PC-3 (cell line): ENCODE data around the gene MSI1.

Experiments
- CTCF ChIP-seq: fragments of 300-600 bp; sonication (generic); conservative IDR thresholded peaks from 2 replicates; pipeline ENCODE4 v1.5.1; 2017; ENCODE audit warnings: antibody characterized with exemption, low read depth, mild to moderate bottlenecking, low read length
- EZH2 ChIP-seq: fragments of 300-600 bp; sonication (generic); IDR thresholded peaks from one replicate; pipeline ENCODE4 v1.6.1; 2017; ENCODE audit warnings: antibody characterized with exemption, mild to moderate bottlenecking, low read length; ENCODE audit not compliant: unreplicated experiment
- EZH2phosphoT487 ChIP-seq: fragments of 300-600 bp; sonication (generic); IDR thresholded peaks from 2 replicates; pipeline ENCODE4 v1.6.1; 2018; ENCODE audit warnings: mild to moderate bottlenecking, antibody characterized with exemption, low read length, borderline replicate concordance

DNA sequence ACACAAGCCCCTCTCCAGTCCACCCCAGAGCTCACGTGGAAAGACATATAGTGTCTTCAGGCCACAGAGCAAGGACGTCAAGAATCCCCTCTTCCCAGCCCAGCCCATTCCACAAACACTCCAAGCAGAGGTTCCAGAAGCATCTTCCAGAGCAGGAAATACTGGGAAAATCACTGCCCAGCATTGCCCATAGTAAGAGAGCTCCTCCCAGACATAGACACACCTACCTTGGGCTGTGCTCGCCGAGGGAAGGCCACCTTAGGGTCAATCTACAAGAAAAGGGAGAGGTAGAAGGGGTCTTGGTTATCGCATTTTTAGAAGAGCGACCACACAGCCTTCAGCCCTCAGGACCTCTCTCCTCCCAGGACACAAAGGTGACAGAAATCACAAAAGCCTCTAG is 4.5 kb downstream of the MSI1 start:
- TF ChIP-seq CTCF (no peak), EZH2phosphoT487 (no peak), EZH2 (no peak)
